Measurements from ENCODE around the gene ZNF304.

DNA sequence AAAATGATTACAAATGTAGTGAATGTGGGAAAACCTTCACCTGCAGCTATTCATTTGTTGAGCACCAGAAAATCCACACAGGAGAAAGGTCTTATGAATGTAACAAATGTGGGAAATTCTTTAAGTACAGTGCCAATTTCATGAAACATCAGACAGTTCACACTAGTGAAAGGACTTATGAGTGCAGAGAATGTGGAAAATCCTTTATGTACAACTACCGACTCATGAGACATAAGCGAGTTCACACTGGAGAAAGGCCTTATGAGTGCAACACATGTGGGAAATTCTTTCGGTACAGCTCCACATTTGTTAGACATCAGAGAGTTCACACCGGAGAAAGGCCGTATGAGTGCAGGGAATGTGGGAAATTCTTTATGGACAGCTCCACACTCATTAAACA lies 47.8 kb downstream of the ZNF304 start:
- no peak for TF ChIP-seq CTCF (IDR thresholded peaks at IDR 0.05; ENCODE audit: poor library complexity)
- no peak for TF ChIP-seq EZH2 (IDR thresholded peaks at IDR 0.05; ENCODE audit: borderline replicate concordance)
